Keratinocyte (primary cell): Measurements from ENCODE around the gene SMIM23. TPM values are rescaled to one million over a fixed set of nuclear protein-coding genes. Genes with fewer than 3 reads are reported as not detected.

Experiments
- DNase-seq: peaks from one replicate; pipeline ENCODE4 v3.0.0-alpha.2; 2011; ENCODE audit warnings: low read depth, missing footprints, low spot score
- FAIRE-seq: peaks from 2 replicates; lab custom pipeline; 2011; peaks lifted over from hg19 to GRCh38; lab: Jason Lieb, UNC
- H2AFZ ChIP-seq: 2 replicates; pipeline ENCODE4 v1.6.0; 2012; ENCODE audit warnings: low read length, control low read depth, inconsistent platforms; ENCODE audit not compliant: control insufficient read depth
- H3K27ac ChIP-seq: 2 replicates; pipeline ENCODE4 v1.5.1; 2011; ENCODE audit warnings: low read length; ENCODE audit not compliant: control insufficient read depth, insufficient read depth
- H3K27me3 ChIP-seq: 3 replicates; pipeline ENCODE4 v1.6.0; 2011; ENCODE audit warnings: low read length; ENCODE audit not compliant: control insufficient read depth, insufficient read depth; ENCODE audit errors: extremely low read depth
- H3K36me3 ChIP-seq, 2 experiments: 2 replicates in 1 of 2; 3 replicates in 1 of 2; pipeline ENCODE4 v1.5.1; 2011; ENCODE audit warnings: low read length in 2 of 2, mild to moderate bottlenecking in 1 of 2; ENCODE audit not compliant: control insufficient read depth in 2 of 2, insufficient read depth in 2 of 2; ENCODE audit errors: extremely low read depth in 1 of 2
- H3K4me1 ChIP-seq: 3 replicates; pipeline ENCODE4 v1.5.1; 2011; ENCODE audit warnings: low read length; ENCODE audit not compliant: control insufficient read depth, insufficient read depth; ENCODE audit errors: extremely low read depth
- H3K4me2 ChIP-seq: 3 replicates; pipeline ENCODE4 v1.6.0; 2011; ENCODE audit warnings: low read depth, low read length; ENCODE audit not compliant: control insufficient read depth, insufficient read depth; ENCODE audit errors: extremely low read depth
- H3K4me3 ChIP-seq, 3 experiments: fragments of 200-600 bp in 1 of 3; sonication (generic) in 1 of 3; 2 replicates in 2 of 3; 3 replicates in 1 of 3; pipeline ENCODE4 v1.5.1; 2011 to 2016; ENCODE audit warnings: low read length in 3 of 3, mild to moderate bottlenecking in 3 of 3, control low read depth in 2 of 3, inconsistent platforms in 1 of 3, low read depth in 1 of 3, mixed read lengths in 1 of 3, mixed run types in 1 of 3, moderate library complexity in 1 of 3; ENCODE audit not compliant: control insufficient read depth in 2 of 3, insufficient read depth in 2 of 3; ENCODE audit errors: extremely low read depth in 1 of 3
- H3K79me2 ChIP-seq: 2 replicates; pipeline ENCODE4 v1.6.0; 2012; ENCODE audit warnings: low read length; ENCODE audit not compliant: control insufficient read depth, insufficient read depth
- H3K9ac ChIP-seq: 3 replicates; pipeline ENCODE4 v1.6.0; 2011; ENCODE audit warnings: low read length; ENCODE audit not compliant: control insufficient read depth, insufficient read depth; ENCODE audit errors: extremely low read depth
- H3K9me1 ChIP-seq: 3 replicates; pipeline ENCODE4 v1.6.0; 2011; ENCODE audit warnings: low read length; ENCODE audit not compliant: control insufficient read depth, insufficient read depth; ENCODE audit errors: extremely low read depth
- H3K9me3 ChIP-seq: 2 replicates; pipeline ENCODE4 v1.5.1; 2012; ENCODE audit warnings: low read depth, low read length; ENCODE audit not compliant: control insufficient read depth
- H4K20me1 ChIP-seq: 3 replicates; pipeline ENCODE4 v1.6.0; 2011; ENCODE audit warnings: low read length; ENCODE audit not compliant: control insufficient read depth, insufficient read depth; ENCODE audit errors: extremely low read depth
- EZH2 ChIP-seq: IDR thresholded peaks from one replicate; pipeline ENCODE4 v1.6.1; 2012; ENCODE audit warnings: inconsistent platforms, mild to moderate bottlenecking, low read length, moderate library complexity
- dilution Hi-C: fragments of 300-500 bp; cut with MboI; formaldehyde crosslinking; loops from one replicate; pipeline ENCODE4 v1.7.0; 2020; ENCODE audit warnings: low sequenced_read_pairs; ENCODE audit not compliant: extremely low pct_ligation_motif_present
- polyA plus RNA-seq, 5 experiments: library from polyadenylated mRNA; depleted of rRNA in 3 of 5; stranded (reverse) in 3 of 5; stranded (forward) in 1 of 5; unstranded in 1 of 5; fragments of >200 nt; gene quantifications; 1 replicate in 1 of 5; 2 replicates in 3 of 5; 3 replicates in 1 of 5; pipeline versions ENCODE4 v1.2.1 to v1.2.3, GENCODE V29; 2011 to 2012; ENCODE audit warnings: missing spikeins in 2 of 5, low read depth in 1 of 5, low replicate concordance in 1 of 5
- TF ChIP-seq, protein P1 (sequence below), 3 experiments: IDR thresholded peaks in 1 of 3; conservative IDR thresholded peaks in 1 of 3; optimal IDR thresholded peaks in 1 of 3; 2 replicates in 2 of 3; 3 replicates in 1 of 3; pipeline versions ENCODE3 to v1.5.1; 2011; ENCODE audit warnings: low read length in 3 of 3, mild to moderate bottlenecking in 3 of 3, moderate library complexity in 2 of 3, control low read depth in 1 of 3, inconsistent platforms in 1 of 3; ENCODE audit not compliant: insufficient read depth in 2 of 3; ENCODE audit errors: extremely low read depth in 1 of 3

SMIM23 gene
- polyA plus RNA-seq, 1 donor (not counting 4 experiments of a cell fraction or from before 2014, with no cell fraction given) = not detected

GRCh38 chr5:171834461-171834860, 48.8 kb downstream of the SMIM23 start:
- H3K36me3 ChIP-seq = no peaks in the 10 kb centered on the region
- H3K9me3 ChIP-seq = no peaks in the 10 kb centered on the region
- H3K79me2 ChIP-seq = no peaks in the 10 kb centered on the region
- H3K4me2 ChIP-seq = no peak overlapping the region
- dilution Hi-C loops = no loop called here
- no peaks in the 10 kb centered on the region for H3K27me3 ChIP-seq
- no peak overlapping the region for H3K27ac ChIP-seq
- no peaks in the 10 kb centered on the region for H3K4me1 ChIP-seq
- no peak overlapping the region for H2AFZ ChIP-seq
- H3K4me3 ChIP-seq = no peak overlapping the region
- no peak for FAIRE-seq
- no peaks in the 10 kb centered on the region for H4K20me1 ChIP-seq
- no peak for DNase-seq
- H3K9ac ChIP-seq = no peak overlapping the region
- no peak for TF ChIP-seq EZH2
- TF ChIP-seq, protein P1, sequence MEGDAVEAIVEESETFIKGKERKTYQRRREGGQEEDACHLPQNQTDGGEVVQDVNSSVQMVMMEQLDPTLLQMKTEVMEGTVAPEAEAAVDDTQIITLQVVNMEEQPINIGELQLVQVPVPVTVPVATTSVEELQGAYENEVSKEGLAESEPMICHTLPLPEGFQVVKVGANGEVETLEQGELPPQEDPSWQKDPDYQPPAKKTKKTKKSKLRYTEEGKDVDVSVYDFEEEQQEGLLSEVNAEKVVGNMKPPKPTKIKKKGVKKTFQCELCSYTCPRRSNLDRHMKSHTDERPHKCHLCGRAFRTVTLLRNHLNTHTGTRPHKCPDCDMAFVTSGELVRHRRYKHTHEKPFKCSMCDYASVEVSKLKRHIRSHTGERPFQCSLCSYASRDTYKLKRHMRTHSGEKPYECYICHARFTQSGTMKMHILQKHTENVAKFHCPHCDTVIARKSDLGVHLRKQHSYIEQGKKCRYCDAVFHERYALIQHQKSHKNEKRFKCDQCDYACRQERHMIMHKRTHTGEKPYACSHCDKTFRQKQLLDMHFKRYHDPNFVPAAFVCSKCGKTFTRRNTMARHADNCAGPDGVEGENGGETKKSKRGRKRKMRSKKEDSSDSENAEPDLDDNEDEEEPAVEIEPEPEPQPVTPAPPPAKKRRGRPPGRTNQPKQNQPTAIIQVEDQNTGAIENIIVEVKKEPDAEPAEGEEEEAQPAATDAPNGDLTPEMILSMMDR (optimal IDR thresholded peaks at IDR 0.05 in 1 of 3, IDR thresholded peaks at IDR 0.05 in 1 of 3, conservative IDR thresholded peaks at IDR 0.05 in 1 of 3; ENCODE audit: extremely low read depth in 1 of 3, insufficient read depth in 2 of 3, low read length in 3 of 3) = no peak
- H3K9me1 ChIP-seq = no peaks in the 10 kb centered on the region

- TF ChIP-seq EZH2 = no peak
- TF ChIP-seq, protein P1 (optimal IDR thresholded peaks at IDR 0.05 in 1 of 3, IDR thresholded peaks at IDR 0.05 in 1 of 3, conservative IDR thresholded peaks at IDR 0.05 in 1 of 3; ENCODE audit: extremely low read depth in 1 of 3, insufficient read depth in 2 of 3, low read length in 3 of 3) = no peak
- dilution Hi-C loops = no loop called here
- Histone ChIP-seq H3K4me1 (no peaks in the 10 kb centered on the region), H2AFZ (no peak overlapping the region), H3K4me3 (no peak overlapping the region), H3K27me3 (no peaks in the 10 kb centered on the region), H3K4me2 (no peak overlapping the region), H3K9me1 (no peaks in the 10 kb centered on the region), H4K20me1 (no peaks in the 10 kb centered on the region), H3K9ac (no peak overlapping the region), H3K9me3 (no peaks in the 10 kb centered on the region), H3K36me3 (no peaks in the 10 kb centered on the region), H3K79me2 (no peaks in the 10 kb centered on the region), H3K27ac (no peak overlapping the region)
- DNase-seq = no peak
- no peak for FAIRE-seq
Measured at GRCh38 chr5:171835066-171835465, 49.4 kb downstream of the SMIM23 start.
